ENCODE data around the gene TH. TPM values are rescaled to one million over a fixed set of nuclear protein-coding genes. Genes with fewer than 3 reads are reported as not detected.

Gene TH
- total RNA-seq, 2 experiments from 2014 or later, result not detected

DNA sequence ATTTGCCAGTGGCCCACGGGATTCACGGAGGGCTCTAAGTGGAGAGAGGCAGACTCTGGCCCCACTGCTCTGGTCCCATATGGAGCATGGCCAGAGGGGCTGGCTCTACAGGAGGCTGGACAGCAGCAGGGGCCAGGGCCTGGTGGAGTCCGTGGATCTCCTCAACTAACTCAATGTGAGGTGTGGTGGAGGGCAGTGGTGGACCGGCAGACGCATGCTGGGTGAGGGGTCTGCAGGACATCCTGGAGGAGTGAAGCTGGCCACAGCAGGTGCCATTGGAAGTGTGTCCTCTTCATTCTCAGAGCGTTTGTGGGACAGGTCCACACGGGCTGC is 48.0 kb downstream of the TH start:
- DNase-seq, result no peak
- H3K4me1 Mint-ChIP-seq, result no peaks in the 10 kb centered on the region
- no peaks in the 10 kb centered on the region for H3K36me3 Mint-ChIP-seq (ENCODE audit: low read depth)
- CTCF ChIA-PET, result no interaction called here
- peaks cover 11% of the 10 kb centered on the region for H3K27me3 Mint-ChIP-seq
- H3K27ac Mint-ChIP-seq, result no peak overlapping the region
- no peaks in the 10 kb centered on the region for H3K9me3 Mint-ChIP-seq
- H3K4me3 Mint-ChIP-seq, result no peak overlapping the region
- POLR2A ChIA-PET, result no interaction called here

DNA sequence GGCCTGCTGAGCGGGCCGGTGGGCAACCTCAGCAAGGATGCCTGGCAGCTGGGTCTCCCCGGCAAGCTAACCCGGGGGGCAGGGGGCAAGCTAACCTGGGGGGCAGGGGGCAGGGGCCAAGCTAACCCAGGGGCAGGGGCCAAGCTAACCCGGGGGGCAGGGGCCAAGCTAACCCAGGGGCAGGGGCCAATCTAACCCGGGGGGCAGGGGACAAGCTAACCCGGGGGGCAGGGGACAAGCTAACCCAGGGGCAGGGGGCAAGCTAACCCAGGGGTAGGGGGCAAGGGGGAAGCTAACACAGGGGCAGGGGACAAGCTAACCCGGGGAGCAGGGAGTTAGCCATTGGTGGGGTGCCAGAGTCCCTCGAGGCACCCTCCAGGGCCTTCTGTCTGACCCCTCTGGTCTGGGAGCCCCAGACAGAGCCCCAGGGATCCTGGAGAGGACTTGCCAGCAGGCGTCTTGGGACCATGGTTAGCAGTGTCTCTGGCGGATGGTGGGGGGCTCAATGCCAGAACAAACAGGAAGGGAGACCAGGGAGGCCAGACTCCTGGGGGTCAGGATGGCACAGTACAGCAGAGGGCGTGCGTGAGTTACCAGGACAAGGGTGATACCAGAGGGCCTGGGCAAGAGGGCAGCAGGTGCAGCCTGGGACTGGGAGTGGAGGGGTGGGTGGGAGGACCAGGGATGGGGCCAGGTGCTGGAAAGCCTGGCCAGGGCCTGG is 48.5 kb downstream of the TH start:
- no peak overlapping the region for H3K27ac Mint-ChIP-seq
- H3K9me3 Mint-ChIP-seq, result no peaks in the 10 kb centered on the region
- peaks cover 14% of the 10 kb centered on the region for H3K27me3 Mint-ChIP-seq
- no peak overlapping the region for H3K4me3 Mint-ChIP-seq
- no peaks in the 10 kb centered on the region for H3K4me1 Mint-ChIP-seq
- DNase-seq, result no peak
- CTCF ChIA-PET, result no interaction called here
- H3K36me3 Mint-ChIP-seq (ENCODE audit: low read depth), result no peaks in the 10 kb centered on the region
- POLR2A ChIA-PET, result no interaction called here

DNA sequence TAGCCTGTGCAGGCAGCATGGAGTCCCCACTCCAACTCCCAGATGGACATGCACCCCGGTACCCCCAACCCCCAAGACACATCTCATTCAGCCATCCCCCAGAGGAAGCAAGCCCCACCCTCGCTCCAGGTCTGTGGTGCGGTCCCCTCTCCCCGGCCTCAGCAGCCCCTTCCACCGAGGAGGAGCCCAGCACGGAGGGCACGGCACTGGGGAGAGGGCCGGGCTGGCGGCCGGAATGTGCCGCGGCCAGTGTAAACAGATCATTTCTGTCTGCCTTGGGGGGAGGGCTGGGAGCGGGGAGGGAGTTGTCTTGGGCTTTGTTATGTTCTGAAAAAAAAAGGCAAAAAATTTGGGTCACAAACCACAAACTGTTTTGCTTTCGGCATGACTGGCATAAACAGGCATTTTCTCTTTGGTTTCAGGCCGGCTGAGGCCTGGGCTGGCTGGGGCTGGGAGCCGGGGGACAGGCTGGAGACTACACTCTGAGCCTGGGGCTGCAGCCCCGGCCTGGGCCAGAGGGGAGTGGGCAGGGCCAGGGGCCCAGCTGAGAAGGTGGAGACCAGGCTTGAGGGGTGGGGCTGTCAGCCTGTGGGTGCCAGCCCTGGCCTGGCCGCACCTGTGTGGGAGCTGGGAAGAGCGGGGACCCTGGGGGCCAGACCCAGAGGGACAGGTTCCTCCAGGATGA is 49.3 kb downstream of the TH start:
- POLR2A ChIA-PET, result no interaction called here
- Mint-ChIP-seq H3K4me1 (no peaks in the 10 kb centered on the region), H3K27ac (no peak overlapping the region), H3K4me3 (no peak overlapping the region), H3K36me3 (ENCODE audit: low read depth) (no peaks in the 10 kb centered on the region), H3K27me3 (peaks cover 20% of the 10 kb centered on the region), H3K9me3 (no peaks in the 10 kb centered on the region)
- CTCF ChIA-PET, result no interaction called here
- DNase-seq, result no peak

DNA sequence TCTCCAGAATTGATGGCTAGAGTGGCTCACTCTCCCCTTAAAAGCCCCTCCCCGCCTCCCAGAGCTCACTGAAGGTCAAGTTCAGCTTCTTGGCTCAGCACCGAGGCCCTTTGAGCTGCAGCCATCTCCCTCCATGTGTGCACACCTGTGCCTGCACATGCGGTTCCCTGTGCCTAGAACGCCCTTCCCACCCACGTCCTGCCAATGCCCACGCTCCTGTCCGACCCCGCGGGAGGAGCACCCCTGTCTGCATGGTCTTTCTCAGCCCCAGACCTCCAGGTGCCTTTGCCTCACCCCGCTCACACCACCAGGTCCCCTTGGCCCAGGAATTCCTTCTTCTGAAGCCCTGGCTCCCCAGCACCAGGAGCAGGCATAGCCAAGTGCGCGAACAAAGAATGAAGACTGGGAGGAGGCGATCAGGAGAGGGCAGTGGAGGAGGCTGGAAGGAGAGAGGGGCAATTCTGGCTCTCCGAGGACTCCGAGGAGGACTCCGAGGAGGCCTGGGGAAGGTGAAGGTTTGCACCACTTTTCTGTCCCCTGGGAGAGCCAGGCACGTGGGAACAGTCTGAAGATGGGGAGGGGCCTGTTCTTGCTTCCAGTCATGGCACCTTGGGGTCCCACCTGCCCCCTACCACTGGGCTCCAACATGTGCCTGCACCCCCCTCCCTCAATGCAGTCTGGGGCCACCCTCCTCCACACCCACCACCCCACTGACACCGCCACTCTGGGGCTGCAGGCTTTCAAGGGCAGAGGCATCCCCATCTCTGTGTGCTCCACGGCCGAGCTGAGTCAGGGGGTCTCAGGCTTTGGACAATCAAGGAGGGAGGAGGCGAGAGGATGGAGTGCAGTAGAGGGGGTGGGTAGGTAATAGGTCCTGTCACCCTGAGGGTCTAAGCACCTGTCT is 50.1 kb downstream of the TH start:
- no peak overlapping the region for H3K4me3 Mint-ChIP-seq

DNA sequence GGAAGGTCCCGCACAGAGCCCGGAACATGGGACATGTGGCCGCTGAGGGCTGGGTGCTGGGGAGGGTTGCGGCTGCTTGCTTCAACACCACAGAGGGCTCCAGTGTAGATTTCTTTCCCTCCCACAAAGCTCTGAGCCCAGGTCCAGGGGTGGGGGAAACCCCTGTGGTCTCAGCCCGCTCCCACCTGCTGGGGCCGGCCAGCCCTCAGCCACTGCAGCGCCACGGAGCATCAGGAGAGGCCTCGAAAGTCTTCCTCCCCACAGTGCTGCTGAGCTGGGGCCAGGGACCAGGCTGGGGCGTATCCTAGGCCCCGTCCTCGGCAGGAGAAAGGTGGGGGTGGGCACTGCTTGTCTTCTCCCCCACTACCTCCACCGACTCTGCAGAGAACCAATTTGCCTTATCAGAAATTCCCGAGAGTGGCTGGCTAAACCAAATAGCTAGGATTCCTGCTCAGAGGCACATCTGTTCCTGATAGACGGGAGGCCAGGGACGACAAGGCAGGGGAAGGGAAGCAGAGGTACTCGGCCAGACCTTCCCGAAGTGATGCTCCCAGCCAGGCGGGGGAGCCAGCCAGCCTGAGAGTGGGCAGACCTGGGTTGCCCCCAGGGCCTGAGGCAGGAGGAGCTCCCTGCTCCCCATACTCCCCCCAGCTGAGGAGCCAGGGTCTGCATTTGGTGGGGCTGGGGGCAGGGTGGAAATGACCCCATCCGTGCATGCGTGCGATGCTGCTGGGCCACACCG is 51.1 kb downstream of the TH start:
- ChIA-PET POLR2A (no interaction called here), CTCF (no interaction called here)
- Mint-ChIP-seq H3K4me1 (no peaks in the 10 kb centered on the region), H3K36me3 (ENCODE audit: low read depth) (no peaks in the 10 kb centered on the region), H3K27ac (no peak overlapping the region), H3K27me3 (peaks cover 24% of the 10 kb centered on the region), H3K4me3 (no peak overlapping the region), H3K9me3 (no peaks in the 10 kb centered on the region)
- no peak for DNase-seq

More for the DNA sequence above, 50.1 kb downstream of the TH start:
- H3K4me1 Mint-ChIP-seq, result no peaks in the 10 kb centered on the region
- DNase-seq, result no peak
- H3K9me3 Mint-ChIP-seq, result no peaks in the 10 kb centered on the region
- ChIA-PET POLR2A (no interaction called here), CTCF (no interaction called here)
- no peaks in the 10 kb centered on the region for H3K36me3 Mint-ChIP-seq (ENCODE audit: low read depth)
- H3K27ac Mint-ChIP-seq, result no peak overlapping the region
- H3K27me3 Mint-ChIP-seq, result peaks cover 21% of the 10 kb centered on the region

DNA sequence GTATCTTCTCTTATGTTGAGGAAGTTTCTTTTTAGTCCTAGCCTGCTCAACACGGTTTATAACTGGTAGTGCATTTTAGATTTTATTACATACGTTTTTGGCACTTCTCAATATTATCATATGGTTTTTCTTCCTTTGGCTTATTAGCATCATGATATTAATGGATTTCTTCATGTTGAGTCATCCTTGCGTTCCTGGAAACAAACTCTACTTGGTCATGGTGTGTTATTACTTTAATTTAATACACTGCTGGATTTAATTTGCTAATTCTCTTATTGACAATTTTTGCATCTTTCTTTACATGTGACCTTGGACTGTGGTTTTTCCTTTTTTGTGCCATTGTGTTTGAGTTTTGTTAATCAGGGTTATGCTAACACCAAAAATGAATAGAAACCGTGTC is 52.9 kb downstream of the TH start:
- ChIA-PET CTCF (no interaction called here), POLR2A (no interaction called here)
- H3K4me1 Mint-ChIP-seq, result no peaks in the 10 kb centered on the region
- H3K36me3 Mint-ChIP-seq (ENCODE audit: low read depth), result no peaks in the 10 kb centered on the region
- H3K27me3 Mint-ChIP-seq, result peaks cover 21% of the 10 kb centered on the region
- no peak for DNase-seq
- no peak overlapping the region for H3K4me3 Mint-ChIP-seq
- no peaks in the 10 kb centered on the region for H3K9me3 Mint-ChIP-seq
- no peak overlapping the region for H3K27ac Mint-ChIP-seq

DNA sequence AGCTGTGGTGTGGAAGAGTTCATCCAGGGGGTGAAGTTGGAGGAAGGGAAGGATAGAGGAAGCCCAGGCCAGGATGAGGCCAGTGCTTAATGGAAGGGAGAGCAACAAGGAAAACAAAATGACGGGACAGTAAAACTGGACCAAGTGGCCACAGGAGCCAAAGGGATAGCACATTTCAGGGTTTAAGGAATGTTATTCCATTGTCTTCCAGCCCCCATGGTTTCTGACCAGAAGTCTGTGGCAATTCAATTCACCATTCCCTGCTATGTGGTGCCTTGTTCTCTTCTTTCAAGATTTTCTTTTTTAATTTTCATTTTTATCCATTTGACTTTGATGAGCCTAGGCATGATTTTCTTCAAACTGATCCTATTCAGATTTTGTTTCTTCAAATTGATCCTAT is 54.9 kb downstream of the TH start:
- H3K27me3 Mint-ChIP-seq, result peaks cover 21% of the 10 kb centered on the region

DNA sequence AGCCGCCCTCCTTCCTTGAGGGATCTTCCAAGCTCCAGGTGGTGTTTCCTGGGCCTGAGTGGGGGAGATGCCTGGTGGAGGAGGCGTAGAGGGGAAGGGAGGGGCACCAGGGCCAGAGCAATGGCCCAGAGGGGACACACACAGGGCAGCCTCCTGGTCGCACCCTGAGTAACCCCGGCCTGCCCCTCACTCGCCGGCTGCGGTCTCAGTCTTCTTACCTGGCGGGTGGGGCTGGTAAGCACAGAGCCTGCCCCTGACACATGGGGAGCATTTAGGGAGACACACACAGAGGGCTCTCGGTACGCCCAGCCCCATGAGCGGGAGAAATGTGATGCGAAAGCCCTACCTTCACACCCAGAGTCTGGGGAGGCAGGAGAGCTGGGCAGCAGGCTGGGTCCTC is 56.3 kb downstream of the TH start:
- no peaks in the 10 kb centered on the region for H3K4me1 Mint-ChIP-seq
- ChIA-PET POLR2A (no interaction called here), CTCF (no interaction called here)
- H3K9me3 Mint-ChIP-seq, result no peaks in the 10 kb centered on the region
- no peaks in the 10 kb centered on the region for H3K36me3 Mint-ChIP-seq (ENCODE audit: low read depth)
- H3K27ac Mint-ChIP-seq, result no peak overlapping the region
- peaks cover 22% of the 10 kb centered on the region for H3K27me3 Mint-ChIP-seq
- no peak overlapping the region for H3K4me3 Mint-ChIP-seq
- no peak for DNase-seq

More for the DNA sequence above, 54.9 kb downstream of the TH start:
- no peak for DNase-seq
- no peak overlapping the region for H3K4me3 Mint-ChIP-seq
- ChIA-PET POLR2A (no interaction called here), CTCF (no interaction called here)
- H3K9me3 Mint-ChIP-seq, result no peaks in the 10 kb centered on the region
- H3K4me1 Mint-ChIP-seq, result no peaks in the 10 kb centered on the region
- H3K36me3 Mint-ChIP-seq (ENCODE audit: low read depth), result no peaks in the 10 kb centered on the region
- no peak overlapping the region for H3K27ac Mint-ChIP-seq

DNA sequence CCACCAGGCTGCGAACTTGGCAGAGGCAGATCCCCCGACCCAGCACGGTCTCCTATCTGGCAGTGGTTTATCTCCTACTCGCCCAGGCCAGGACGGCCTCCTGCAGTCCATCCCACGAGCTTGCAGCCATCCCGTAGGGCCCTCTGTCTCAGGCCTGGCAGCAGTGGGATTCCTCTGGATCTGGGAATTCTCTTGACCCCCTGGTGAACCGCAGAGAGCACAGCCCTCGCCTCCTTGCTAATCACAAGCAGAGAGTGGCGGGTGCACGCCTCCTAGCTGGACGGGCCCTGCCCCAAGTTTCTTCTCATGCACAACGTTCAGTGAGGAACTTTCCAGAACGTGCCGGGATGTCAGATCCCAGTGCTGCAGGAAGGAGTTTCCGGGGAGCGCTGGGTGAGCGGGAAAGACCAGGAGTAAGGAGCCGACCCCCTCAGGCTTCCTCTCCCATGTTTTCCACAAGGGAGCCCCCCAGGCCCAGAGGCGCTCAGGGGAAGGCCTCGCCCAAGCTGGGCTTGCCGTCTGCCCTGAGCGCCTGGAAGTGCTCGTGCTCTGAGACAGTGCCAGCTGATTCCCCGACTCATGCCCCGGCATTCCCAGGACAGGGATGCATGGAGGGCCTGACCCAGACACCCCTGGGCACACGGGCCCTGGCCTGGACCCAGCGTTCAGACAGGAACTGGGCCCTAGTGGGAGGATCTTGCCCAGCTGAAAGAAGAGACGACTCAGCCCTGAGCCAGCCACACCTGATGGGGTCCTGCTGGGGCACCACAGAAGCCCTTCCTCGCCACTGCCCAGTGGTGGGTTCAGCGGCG is 57.0 kb downstream of the TH start:
- Mint-ChIP-seq H3K27ac (no peak overlapping the region), H3K36me3 (ENCODE audit: low read depth) (no peaks in the 10 kb centered on the region), H3K4me3 (no peak overlapping the region), H3K27me3 (peaks cover 22% of the 10 kb centered on the region), H3K9me3 (no peaks in the 10 kb centered on the region), H3K4me1 (no peaks in the 10 kb centered on the region)
- CTCF ChIA-PET, result no interaction called here
- DNase-seq, result no peak
- POLR2A ChIA-PET, result no interaction called here

Other genes starting within 250 kb of the TH start
- 10 to 100 TPM; 99.8 to 99.9 TPM for gene MRPL23, start 224.5 kb downstream of the TH start, total RNA-seq
- gene H19, start 174.0 kb downstream of the TH start, total RNA-seq, result not detected
- under 1 TPM; 0.70 to 0.76 TPM for gene IGF2, start 32.4 kb downstream of the TH start, total RNA-seq
- not detected for gene INS, start 10.6 kb downstream of the TH start, total RNA-seq
- under 1 TPM; 0.35 to 0.68 TPM for gene ASCL2, start 98.8 kb upstream of the TH start, total RNA-seq
- 10 to 100 TPM; 66.0 to 68.3 TPM for gene C11orf21, start 130.1 kb upstream of the TH start, total RNA-seq
- gene TSPAN32, start 130.2 kb upstream of the TH start, total RNA-seq, result 10 to 100 TPM; 48.0 to 50.1 TPM
- gene CD81, start 205.5 kb upstream of the TH start, total RNA-seq, result 100 to 1,000 TPM; 192 TPM
- gene TSSC4, start 228.9 kb upstream of the TH start, total RNA-seq, result 10 to 100 TPM; 46.4 to 46.5 TPM